Pulmonary artery endothelial cell (primary cell): Measurements from ENCODE around the gene MCM6. TPM values are rescaled to one million over a fixed set of nuclear protein-coding genes. Genes with fewer than 3 reads are reported as not detected.

Experiments used
- DNase-seq: peaks from one replicate; pipeline ENCODE4 v3.0.0-alpha.2; 2011; ENCODE audit warnings: low read depth, low spot score
- total RNA-seq: library from RNA; depleted of rRNA; stranded (reverse); fragments of >200 nt; gene quantifications from 2 replicates; pipeline ENCODE4 v1.2.3, GENCODE V29; 2014

Gene MCM6
- total RNA-seq, 1 donor from 2014 or later: 28.6 TPM

DNA sequence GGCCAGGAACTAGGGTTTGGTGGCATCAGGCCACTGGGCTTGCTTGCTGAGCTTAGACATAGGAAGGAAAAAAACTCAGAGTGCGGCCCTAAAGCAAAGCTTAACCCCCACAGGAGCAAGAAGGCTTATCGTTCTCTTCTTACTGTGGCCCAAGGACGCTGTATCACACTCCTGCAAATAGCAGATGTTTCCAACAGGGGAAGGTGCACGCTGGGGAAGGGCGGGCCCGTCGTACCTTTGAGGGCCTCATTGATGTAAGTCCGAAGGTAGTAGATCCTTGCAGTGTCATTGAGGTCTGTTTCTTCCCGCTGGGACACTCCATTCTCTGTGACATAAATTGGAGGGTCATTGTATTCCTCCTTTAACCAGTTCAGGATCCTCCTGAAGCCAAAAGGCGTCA is 85.8 kb downstream of the MCM6 start:
- DNase-seq: no peak

Other genes starting within 250 kb of the MCM6 start
- 68.8 and 79.5 TPM in 2 replicates for gene UBXN4, start 134.6 kb downstream of the MCM6 start, total RNA-seq
- gene LCT, start 39.3 kb downstream of the MCM6 start, total RNA-seq: not detected in 2 replicates
- 64.5 and 65.0 TPM in 2 replicates for gene DARS1, start 109.2 kb upstream of the MCM6 start, total RNA-seq
- 30.5 and 126 TPM in 2 replicates for gene CXCR4, start 241.7 kb upstream of the MCM6 start, total RNA-seq